GM23338 (cell line): ENCODE results near the gene PTP4A2. TPM values are rescaled to one million over a fixed set of nuclear protein-coding genes. Genes with fewer than 3 reads are reported as not detected.

Source experiments
- ATAC-seq: fragments of 200-7000 bp; cut with Tn5 transposase; 3 replicates; pipeline ENCODE4 v1.9.1; 2020
- DNase-seq: peaks from one replicate; pipeline ENCODE4 v3.0.0-alpha.2; 2015; ENCODE audit warnings: low spot score
- H2AFZ ChIP-seq: fragments of 200-600 bp; sonication (generic); 2 replicates; pipeline ENCODE4 v1.8.0; 2016; ENCODE audit warnings: antibody characterized with exemption, mild to moderate bottlenecking, moderate library complexity
- H3F3A ChIP-seq: fragments of 200-600 bp; sonication (generic); replicated peaks from 2 replicates; pipeline ENCODE4 v1.8.0; 2017; ENCODE audit warnings: antibody characterized with exemption, mixed run types, low read depth
- H3K27ac ChIP-seq: fragments of 200-600 bp; sonication (generic); 2 replicates; pipeline ENCODE4 v1.6.1; 2016; ENCODE audit warnings: low read depth
- H3K27me3 ChIP-seq: fragments of 200-600 bp; sonication (generic); 2 replicates; pipeline ENCODE4 v1.8.0; 2016; ENCODE audit warnings: mild to moderate bottlenecking, mixed run types, moderate library complexity; ENCODE audit not compliant: insufficient read depth
- H3K36me3 ChIP-seq: fragments of 200-600 bp; sonication (generic); 2 replicates; pipeline ENCODE4 v1.8.0; 2016; ENCODE audit warnings: mild to moderate bottlenecking; ENCODE audit not compliant: insufficient read depth
- H3K4me1 ChIP-seq: fragments of 200-600 bp; sonication (generic); 2 replicates; pipeline ENCODE4 v1.8.0; 2016; ENCODE audit warnings: mild to moderate bottlenecking, moderate library complexity; ENCODE audit not compliant: insufficient read depth
- H3K4me2 ChIP-seq: fragments of 200-600 bp; sonication (generic); 2 replicates; pipeline ENCODE4 v1.7.1; 2017; ENCODE audit warnings: mixed run types
- H3K4me3 ChIP-seq: fragments of 200-600 bp; sonication (generic); 2 replicates; pipeline ENCODE4 v1.6.1; 2016; ENCODE audit warnings: mixed run types
- H3K79me2 ChIP-seq: fragments of 200-600 bp; sonication (generic); replicated peaks from 2 replicates; pipeline ENCODE4 v1.8.0; 2017; ENCODE audit warnings: mild to moderate bottlenecking; ENCODE audit not compliant: insufficient read depth
- H3K9me2 ChIP-seq: fragments of 200-600 bp; sonication (generic); 2 replicates; pipeline ENCODE4 v1.8.0; 2017; ENCODE audit not compliant: insufficient read depth
- H4K20me1 ChIP-seq: fragments of 200-600 bp; sonication (generic); replicated peaks from 2 replicates; pipeline ENCODE4 v1.8.0; 2017; ENCODE audit warnings: mild to moderate bottlenecking; ENCODE audit not compliant: insufficient read depth
- H3K27ac Mint-ChIP-seq: 2 replicates; pipeline ENCODE4 v1.8.0; 2020; ENCODE audit warnings: inconsistent platforms, mild to moderate bottlenecking, moderate library complexity, mixed read lengths
- H3K27me3 Mint-ChIP-seq: 3 replicates; pipeline ENCODE4 v1.8.0; 2022; ENCODE audit warnings: low read depth, mild to moderate bottlenecking, moderate library complexity, mixed read lengths, inconsistent platforms; ENCODE audit not compliant: insufficient read depth, poor library complexity
- H3K36me3 Mint-ChIP-seq: 3 replicates; pipeline ENCODE4 v1.8.0; 2021; ENCODE audit warnings: low read depth, mild to moderate bottlenecking, inconsistent platforms, moderate library complexity, mixed read lengths
- H3K4me1 Mint-ChIP-seq: 3 replicates; pipeline ENCODE4 v1.8.0; 2020; ENCODE audit warnings: mild to moderate bottlenecking, inconsistent platforms, mixed read lengths
- H3K4me3 Mint-ChIP-seq: 3 replicates; pipeline ENCODE4 v1.8.0; 2021; ENCODE audit warnings: moderate library complexity, mild to moderate bottlenecking, inconsistent platforms, mixed read lengths
- H3K9me3 Mint-ChIP-seq: 3 replicates; pipeline ENCODE4 v1.8.0; 2020; ENCODE audit warnings: moderate library complexity, mild to moderate bottlenecking, inconsistent platforms, mixed read lengths
- JUNB ChIP-seq: IDR thresholded peaks from one replicate; pipeline ENCODE4 v1.6.1; 2016; ENCODE audit warnings: antibody characterized with exemption; ENCODE audit not compliant: unreplicated experiment
- POLR2AphosphoS5 ChIP-seq: IDR thresholded peaks from 2 replicates; pipeline ENCODE4 v1.6.1; 2016; ENCODE audit warnings: antibody characterized with exemption, low read depth
- ZNF331 ChIP-seq: fragments of 250-450 bp; sonication (Bioruptor Pico); IDR thresholded peaks from 2 replicates; pipeline ENCODE4 v1.5.0; 2020; ENCODE audit warnings: low read depth, mild to moderate bottlenecking, moderate library complexity
- ZNF462 ChIP-seq: fragments of 250-450 bp; sonication (Bioruptor Pico); IDR thresholded peaks from 2 replicates; pipeline ENCODE4 v1.5.0; 2020; ENCODE audit warnings: mild to moderate bottlenecking, moderate library complexity
- polyA plus RNA-seq: library from polyadenylated mRNA; unstranded; fragments of >200 nt; fragmentation: Nextera tagmentation; extraction: Ambion mirVana; gene quantifications from 2 replicates; pipeline ENCODE4 v1.2.1, GENCODE V29; 2016
- total RNA-seq: library from RNA; depleted of rRNA; stranded (reverse); fragments of >200 nt; shearing (Covaris generic); gene quantifications from 2 replicates; pipeline ENCODE4 v1.2.3, GENCODE V29; 2014
- TF ChIP-seq, protein P1 (sequence below), 2 experiments: fragments of 200-600 bp in 1 of 2; sonication (generic) in 1 of 2; conservative IDR thresholded peaks; 2 replicates each; pipeline versions ENCODE4 v1.5.1 to v1.6.1; 2016 to 2017; ENCODE audit warnings: antibody characterized with exemption in 2 of 2, low read depth in 2 of 2, mild to moderate bottlenecking in 2 of 2, moderate library complexity in 1 of 2

The PTP4A2 gene
- total and polyA plus RNA-seq, 2 experiments from 2014 or later: 153 to 260 TPM

- TF ChIP-seq ZNF462 (CRISPR knock-in tag) (no peak), ZNF331 (CRISPR knock-in tag) (no peak)
These were observed 21.6 kb upstream of the PTP4A2 start (continued) for GRCh38 chr1:31959521-31960340.

DNA sequence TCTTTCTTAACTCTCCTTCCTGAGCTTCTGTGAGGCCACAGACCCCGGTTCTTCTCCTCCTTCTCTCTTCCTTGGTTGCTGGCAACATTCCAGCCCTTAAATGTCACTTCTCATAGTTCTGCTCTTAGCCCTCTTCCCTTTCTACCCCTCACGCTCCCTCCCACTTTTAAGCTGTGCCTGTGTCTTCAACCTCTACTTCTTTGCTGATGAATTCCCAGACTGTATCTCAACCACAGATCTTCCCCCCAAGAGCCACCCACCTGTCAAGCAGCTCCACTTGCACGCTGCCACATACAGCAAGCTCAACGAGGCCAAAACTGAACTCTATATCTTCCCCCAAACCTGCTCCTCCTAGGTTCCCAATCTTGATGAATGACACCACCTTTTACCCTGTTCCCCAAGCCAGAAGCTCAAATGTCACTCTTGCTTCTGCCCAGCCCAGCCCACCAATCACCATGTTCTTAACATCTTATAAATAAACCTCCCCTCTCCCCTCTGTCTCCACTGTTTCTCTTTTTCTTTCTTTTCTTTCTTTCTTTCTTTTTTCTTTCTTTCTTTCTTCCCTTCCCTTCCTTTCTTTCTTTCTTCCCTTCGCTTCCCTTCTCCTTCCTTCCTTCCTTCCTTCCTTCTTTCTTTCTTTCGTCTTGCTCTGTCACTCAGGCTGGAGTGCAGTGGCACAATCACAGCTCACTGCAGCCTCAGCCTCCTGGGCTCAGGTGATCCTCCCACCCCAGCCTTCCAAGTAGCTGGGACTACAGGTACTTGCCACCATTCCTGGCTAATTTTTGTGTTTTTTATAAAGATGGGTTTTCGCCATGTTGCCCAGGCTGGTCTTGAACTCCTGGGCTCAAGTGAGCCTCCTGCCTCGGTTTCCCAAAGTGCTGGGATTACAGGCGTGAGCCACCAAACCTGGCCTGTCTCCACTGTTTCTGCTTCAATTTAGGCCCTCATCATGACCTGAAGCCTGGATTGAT is 19.8 kb upstream of the PTP4A2 start:
- Histone ChIP-seq H3F3A (no peaks in the 10 kb centered on the region), H3K79me2 (no peaks in the 10 kb centered on the region), H2AFZ (peak overlapping the region; percentile 43; the same call in 1 of the 2 replicates), H3K9me2 (no peaks in the 10 kb centered on the region), H3K4me1 (peaks cover 12% of the 10 kb centered on the region), H3K4me3 (no peak overlapping the region), H4K20me1 (no peaks in the 10 kb centered on the region), H3K27me3 (no peaks in the 10 kb centered on the region), H3K4me2 (no peak overlapping the region), H3K36me3 (no peaks in the 10 kb centered on the region), H3K27ac (no peak overlapping the region)
- no peak overlapping the region for H3K4me3 Mint-ChIP-seq
- no peak for DNase-seq
- H3K4me1 Mint-ChIP-seq: peaks cover 24% of the 10 kb centered on the region
- TF ChIP-seq, protein P1, sequence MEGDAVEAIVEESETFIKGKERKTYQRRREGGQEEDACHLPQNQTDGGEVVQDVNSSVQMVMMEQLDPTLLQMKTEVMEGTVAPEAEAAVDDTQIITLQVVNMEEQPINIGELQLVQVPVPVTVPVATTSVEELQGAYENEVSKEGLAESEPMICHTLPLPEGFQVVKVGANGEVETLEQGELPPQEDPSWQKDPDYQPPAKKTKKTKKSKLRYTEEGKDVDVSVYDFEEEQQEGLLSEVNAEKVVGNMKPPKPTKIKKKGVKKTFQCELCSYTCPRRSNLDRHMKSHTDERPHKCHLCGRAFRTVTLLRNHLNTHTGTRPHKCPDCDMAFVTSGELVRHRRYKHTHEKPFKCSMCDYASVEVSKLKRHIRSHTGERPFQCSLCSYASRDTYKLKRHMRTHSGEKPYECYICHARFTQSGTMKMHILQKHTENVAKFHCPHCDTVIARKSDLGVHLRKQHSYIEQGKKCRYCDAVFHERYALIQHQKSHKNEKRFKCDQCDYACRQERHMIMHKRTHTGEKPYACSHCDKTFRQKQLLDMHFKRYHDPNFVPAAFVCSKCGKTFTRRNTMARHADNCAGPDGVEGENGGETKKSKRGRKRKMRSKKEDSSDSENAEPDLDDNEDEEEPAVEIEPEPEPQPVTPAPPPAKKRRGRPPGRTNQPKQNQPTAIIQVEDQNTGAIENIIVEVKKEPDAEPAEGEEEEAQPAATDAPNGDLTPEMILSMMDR (conservative IDR thresholded peaks at IDR 0.05; ENCODE audit: low read depth in 2 of 2): no peak
- TF ChIP-seq JUNB (no peak), POLR2AphosphoS5 (no peak)
- no peaks in the 10 kb centered on the region for H3K36me3 Mint-ChIP-seq
- H3K27ac Mint-ChIP-seq: no peak overlapping the region
- H3K9me3 Mint-ChIP-seq: no peaks in the 10 kb centered on the region
- H3K27me3 Mint-ChIP-seq: no peaks in the 10 kb centered on the region
- no peak for ATAC-seq
